HCT116 (cell line): Measurements from ENCODE around the gene GNA12.

Source experiments
- ELF1 ChIP-seq: IDR thresholded peaks from 2 replicates; pipeline ENCODE4 v1.6.1; 2012; ENCODE audit warnings: low read depth, borderline replicate concordance
- EZH2 ChIP-seq: fragments of 200-600 bp; sonication (generic); IDR thresholded peaks from 2 replicates; pipeline ENCODE4 v1.6.1; 2017; ENCODE audit warnings: antibody characterized with exemption, mixed run types
- FOSL1 ChIP-seq: IDR thresholded peaks from 2 replicates; pipeline ENCODE4 v1.6.1; 2012; ENCODE audit warnings: low read depth
- POLR2A ChIP-seq: IDR thresholded peaks from 2 replicates; pipeline ENCODE4 v1.7.0; 2011; ENCODE audit warnings: borderline replicate concordance; ENCODE audit not compliant: insufficient read depth, insufficient read length; ENCODE audit errors: extremely low read depth
- POLR2AphosphoS5 ChIP-seq: IDR thresholded peaks from 2 replicates; pipeline ENCODE4 v1.6.1; 2011; ENCODE audit warnings: mild to moderate bottlenecking, low read depth, low read length, moderate library complexity
- RAD21 ChIP-seq: IDR thresholded peaks from 2 replicates; pipeline ENCODE4 v1.6.1; 2012; ENCODE audit warnings: low read depth, mild to moderate bottlenecking
- REST ChIP-seq: IDR thresholded peaks from 2 replicates; pipeline ENCODE4 v1.6.1; 2012; ENCODE audit warnings: low read depth
- TCF7L2 ChIP-seq: IDR thresholded peaks from 2 replicates; pipeline ENCODE4 v1.7.0; 2011; ENCODE audit warnings: borderline replicate concordance, inconsistent platforms; ENCODE audit not compliant: insufficient read depth, insufficient read length; ENCODE audit errors: extremely low read depth
- ZBTB33 ChIP-seq: IDR thresholded peaks from 2 replicates; pipeline ENCODE4 v1.6.1; 2011; ENCODE audit warnings: mild to moderate bottlenecking, low read length, moderate library complexity; ENCODE audit not compliant: insufficient replicate concordance; ENCODE audit errors: extremely low read depth
- ZFX ChIP-seq: fragments of 450-650 bp; IDR thresholded peaks from 2 replicates; pipeline ENCODE4 v1.6.1; 2017
- TF ChIP-seq, protein P1 (sequence below), 3 experiments: fragments of 200-600 bp in 1 of 3; sonication (generic) in 1 of 3; IDR thresholded peaks in 2 of 3; conservative IDR thresholded peaks in 1 of 3; 2 replicates each; pipeline ENCODE4 v1.5.1; 2012 to 2017; ENCODE audit warnings: low read depth in 2 of 3, low read length in 2 of 3, antibody characterized with exemption in 1 of 3, borderline replicate concordance in 1 of 3, control low read depth in 1 of 3, mild to moderate bottlenecking in 1 of 3, mixed read lengths in 1 of 3, mixed run types in 1 of 3, moderate library complexity in 1 of 3; ENCODE audit not compliant: insufficient read depth in 1 of 3
- TF ChIP-seq, protein P2 (sequence below): IDR thresholded peaks from 2 replicates; pipeline ENCODE4 v1.6.1; 2012

- TF ChIP-seq POLR2A (no peak), POLR2AphosphoS5 (no peak), ZBTB33 (no peak), TCF7L2 (no peak), ELF1 (no peak), EZH2 (no peak), FOSL1 (no peak), ZFX (no peak), REST (no peak), RAD21 (no peak)
- TF ChIP-seq, protein P1, sequence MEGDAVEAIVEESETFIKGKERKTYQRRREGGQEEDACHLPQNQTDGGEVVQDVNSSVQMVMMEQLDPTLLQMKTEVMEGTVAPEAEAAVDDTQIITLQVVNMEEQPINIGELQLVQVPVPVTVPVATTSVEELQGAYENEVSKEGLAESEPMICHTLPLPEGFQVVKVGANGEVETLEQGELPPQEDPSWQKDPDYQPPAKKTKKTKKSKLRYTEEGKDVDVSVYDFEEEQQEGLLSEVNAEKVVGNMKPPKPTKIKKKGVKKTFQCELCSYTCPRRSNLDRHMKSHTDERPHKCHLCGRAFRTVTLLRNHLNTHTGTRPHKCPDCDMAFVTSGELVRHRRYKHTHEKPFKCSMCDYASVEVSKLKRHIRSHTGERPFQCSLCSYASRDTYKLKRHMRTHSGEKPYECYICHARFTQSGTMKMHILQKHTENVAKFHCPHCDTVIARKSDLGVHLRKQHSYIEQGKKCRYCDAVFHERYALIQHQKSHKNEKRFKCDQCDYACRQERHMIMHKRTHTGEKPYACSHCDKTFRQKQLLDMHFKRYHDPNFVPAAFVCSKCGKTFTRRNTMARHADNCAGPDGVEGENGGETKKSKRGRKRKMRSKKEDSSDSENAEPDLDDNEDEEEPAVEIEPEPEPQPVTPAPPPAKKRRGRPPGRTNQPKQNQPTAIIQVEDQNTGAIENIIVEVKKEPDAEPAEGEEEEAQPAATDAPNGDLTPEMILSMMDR (IDR thresholded peaks at IDR 0.05 in 2 of 3, conservative IDR thresholded peaks at IDR 0.05 in 1 of 3; ENCODE audit: borderline replicate concordance in 1 of 3, insufficient read depth in 1 of 3, low read depth in 2 of 3, low read length in 2 of 3), result no peak
- TF ChIP-seq, protein P2, sequence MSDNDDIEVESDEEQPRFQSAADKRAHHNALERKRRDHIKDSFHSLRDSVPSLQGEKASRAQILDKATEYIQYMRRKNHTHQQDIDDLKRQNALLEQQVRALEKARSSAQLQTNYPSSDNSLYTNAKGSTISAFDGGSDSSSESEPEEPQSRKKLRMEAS, result no peak
Observed at GRCh38 chr7:2814946-2815874, 28.9 kb downstream of the GNA12 start.
